GM19025 (cell line): ENCODE data around the gene UGT2B11.
"Not testable (repeated sequence)": the region's sequence is repeated elsewhere in the genome, so short reads cannot be mapped to it uniquely, and the experiment has no call there.

Source experiments
- ATAC-seq: cut with Tn5 transposase; IDR thresholded peaks from one replicate; pipeline ENCODE4 v1.9.1; 2021; ENCODE audit warnings: mild to moderate bottlenecking, low read depth, moderate library complexity; ENCODE audit not compliant: unreplicated experiment

The UGT2B11 gene

DNA sequence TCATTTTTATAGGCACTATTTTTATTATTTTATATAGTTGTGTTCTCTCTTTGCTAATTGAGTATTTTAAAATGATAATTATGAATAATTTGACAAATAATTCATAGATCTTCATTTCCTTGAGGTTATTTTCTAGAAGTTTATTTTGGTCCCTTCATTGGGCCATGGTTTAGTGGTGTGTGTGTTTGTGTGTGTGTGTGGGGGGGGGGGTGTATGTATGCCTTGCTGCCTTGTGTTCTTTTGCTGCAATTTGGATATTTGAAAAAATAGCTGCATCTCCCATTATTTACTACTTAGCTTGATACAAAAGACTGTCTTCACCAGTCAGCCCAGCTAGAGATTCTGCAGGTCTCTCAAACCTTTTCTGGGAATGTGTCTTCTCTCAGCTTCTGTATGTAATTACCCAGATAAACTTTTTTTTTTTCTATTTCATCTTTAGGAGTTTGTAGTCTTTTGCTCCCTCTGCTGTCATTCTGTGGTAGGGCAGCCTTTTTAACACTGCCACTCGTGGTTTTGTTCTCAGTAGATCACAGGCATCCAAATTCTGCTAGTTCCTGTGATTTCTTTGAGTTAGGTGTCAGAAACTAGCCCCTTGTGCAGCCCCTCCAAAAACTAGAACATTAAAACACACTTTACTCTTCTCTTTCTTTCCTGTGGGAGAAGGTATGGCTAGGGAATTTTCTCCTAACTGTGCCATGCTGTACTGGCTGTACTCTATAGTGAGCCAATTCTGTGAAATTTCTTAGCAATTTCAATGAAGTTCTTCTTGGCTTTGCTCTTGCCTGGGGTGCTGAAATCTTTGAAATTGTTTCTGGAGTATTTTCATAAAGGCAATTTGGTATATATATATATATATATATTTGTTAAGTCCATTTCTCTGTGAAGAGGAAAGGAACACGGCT is 44.1 kb downstream of the UGT2B11 start:
- ATAC-seq, result peak; percentile 50

- not testable (repeated sequence) for ATAC-seq
Observed at GRCh38 chr4:69169171-69169570, 45.4 kb downstream of the UGT2B11 start.

DNA sequence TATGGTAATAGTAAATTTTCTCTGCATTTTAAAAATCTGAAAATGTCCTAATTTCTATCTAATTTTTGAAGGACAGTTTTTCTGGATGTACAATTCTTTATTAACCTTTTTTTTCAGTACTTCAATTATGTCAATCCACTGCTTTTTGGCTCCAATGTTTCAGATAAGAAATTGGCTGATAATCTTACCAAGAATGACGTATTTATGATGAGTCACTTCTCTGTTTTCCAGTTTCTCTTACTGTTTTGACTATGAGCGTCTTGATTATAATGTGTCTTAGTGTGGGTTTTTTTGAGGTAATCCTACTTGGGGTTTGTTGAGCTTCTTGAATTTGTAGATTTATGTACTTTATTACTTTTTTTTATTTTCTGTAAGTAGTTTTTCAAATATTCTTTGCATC is 47.2 kb downstream of the UGT2B11 start:
- ATAC-seq, result no peak

GRCh38 chr4:69166376-69166775 is 48.2 kb downstream of the UGT2B11 start:
- ATAC-seq, result not testable (repeated sequence)

DNA sequence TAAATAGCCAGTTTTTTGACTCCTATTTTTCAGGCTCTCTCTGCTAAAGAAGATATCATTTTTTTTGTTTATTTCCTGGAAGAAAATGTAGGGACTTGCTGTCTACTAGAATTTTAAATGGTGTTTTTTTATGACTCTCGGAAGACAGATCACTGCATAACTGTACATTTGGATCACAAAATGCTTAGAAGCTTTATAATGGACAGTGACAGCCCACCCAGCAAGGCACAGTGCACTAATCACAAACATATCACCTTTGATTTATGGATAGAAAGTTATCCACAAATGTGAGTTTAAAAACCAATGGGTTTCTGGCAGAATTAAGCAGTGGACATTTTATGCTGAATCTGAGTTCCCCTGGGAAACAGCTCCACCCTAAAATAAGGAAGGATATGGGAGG is 48.8 kb downstream of the UGT2B11 start:
- ATAC-seq, result not testable (repeated sequence)

DNA sequence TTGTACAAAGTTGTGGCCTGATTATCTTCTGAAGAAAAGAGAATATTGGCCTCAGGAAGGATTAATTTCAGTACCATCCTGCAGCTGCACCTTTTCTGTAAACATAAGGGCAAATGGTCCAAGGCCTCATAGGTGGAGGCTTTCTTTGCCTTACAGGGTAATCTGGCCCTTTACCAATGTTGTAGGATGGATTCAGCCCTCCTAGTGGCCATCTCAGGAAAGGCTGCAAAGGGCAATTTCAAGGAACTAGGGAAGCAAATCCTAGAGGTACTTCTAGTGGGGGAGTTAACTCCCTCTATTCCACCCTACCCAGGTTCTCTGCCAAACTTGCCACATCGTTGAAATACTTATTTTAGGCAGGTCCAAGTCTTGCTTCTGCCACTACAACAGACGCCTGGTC is 57.6 kb downstream of the UGT2B11 start:
- ATAC-seq, result no peak

DNA sequence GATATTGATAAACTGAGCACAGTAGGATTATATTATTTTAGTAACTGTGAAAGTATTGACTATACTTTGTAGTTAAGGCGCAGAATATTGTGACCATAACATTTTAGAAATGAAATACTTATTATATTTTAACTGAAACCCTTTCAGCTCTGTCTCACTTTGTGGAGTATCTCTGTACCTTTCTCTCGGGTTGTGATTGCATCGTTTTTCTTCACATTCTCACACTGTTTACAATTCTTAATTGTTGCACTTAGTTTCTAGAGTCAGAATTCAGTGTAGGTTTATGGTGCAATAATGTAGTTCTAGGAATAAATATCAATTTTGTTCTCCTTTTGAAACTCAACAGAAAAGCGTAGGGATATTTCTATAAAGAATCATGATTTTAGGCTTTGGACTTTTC is 60.5 kb downstream of the UGT2B11 start:
- ATAC-seq, result no peak
